Measurements from ENCODE around the gene CTH.
A peak's percentile ranks its signal among the peaks of the same experiment; 100 is the strongest.
"Not testable (repeated sequence)": the region's sequence is repeated elsewhere in the genome, so short reads cannot be mapped to it uniquely, and the experiment has no call there.

CTH gene

DNA sequence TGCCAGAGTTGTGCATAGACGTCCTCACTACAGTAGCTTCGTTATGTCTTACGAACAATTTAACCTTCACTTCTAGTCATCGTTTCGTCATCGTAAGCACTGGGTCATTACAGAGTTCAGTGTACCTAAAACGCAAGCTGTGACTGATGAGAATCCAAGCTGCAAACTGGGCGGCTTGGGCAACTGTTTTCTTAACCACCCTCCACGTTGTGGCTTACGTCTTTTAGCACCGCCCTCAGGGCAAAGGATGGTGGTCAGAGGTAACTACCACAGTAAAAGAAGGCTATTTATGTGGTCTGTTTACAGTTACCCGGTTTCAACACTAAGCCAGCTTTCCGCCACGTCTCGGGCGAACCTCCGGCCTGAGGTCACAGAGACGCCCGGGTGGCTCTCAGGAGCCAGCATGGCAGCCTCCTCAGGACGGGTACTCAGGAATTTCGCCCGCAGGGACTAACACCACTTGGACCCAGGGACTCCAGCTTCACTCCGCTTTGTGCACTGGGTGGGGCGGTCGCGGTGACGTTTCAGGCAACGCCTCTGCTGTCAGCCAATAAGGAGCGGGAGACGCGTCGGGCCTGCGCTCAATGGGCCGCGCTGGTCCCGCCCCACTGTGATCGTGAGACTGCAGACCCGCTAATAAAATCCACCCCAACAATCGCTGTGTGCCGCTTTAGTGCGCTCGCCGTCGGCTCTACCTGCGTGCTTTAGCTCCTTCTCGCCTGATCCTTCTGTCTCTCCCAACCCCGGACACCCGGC is at the start of gene CTH:
TSS of gene CTH (plus strand) at position 665 of the 756 bp plus-strand sequence. CDS start 148 bp downstream, outside the sequence.
- DNase-seq (ENCODE audit: low spot score): peak; percentile 95

DNA sequence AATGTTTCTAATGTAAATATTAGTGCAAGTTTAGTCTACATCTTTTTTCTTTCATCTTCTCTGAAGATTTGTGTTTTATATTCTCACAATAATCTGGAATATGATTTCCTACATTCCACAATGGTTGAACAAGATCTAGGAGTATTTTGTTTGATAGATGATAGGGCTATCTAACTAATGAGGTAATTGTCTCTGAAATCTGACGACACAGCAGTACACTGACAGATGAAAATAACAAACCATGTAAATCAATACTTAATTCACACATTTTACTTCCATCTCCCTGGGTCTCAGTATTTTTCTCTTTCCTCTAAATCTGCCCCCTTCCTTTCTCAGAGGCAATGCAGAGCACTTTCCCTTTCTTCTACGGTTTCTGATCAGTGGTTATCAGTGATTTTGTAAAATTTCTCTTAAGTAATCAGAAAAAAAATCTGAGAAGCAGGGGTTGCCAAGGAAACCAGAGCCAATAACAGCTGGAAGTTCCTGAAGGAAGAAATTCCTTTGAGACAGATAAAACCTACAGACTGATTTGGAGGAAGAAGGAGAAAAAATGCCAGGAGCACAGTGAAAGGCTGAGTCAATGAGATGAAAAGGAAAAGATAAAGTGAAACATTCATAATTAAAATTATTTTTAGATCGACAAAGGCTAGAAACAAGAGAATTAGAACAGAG is 49.2 kb upstream of the CTH start:
- DNase-seq (ENCODE audit: low spot score): no peak

DNA sequence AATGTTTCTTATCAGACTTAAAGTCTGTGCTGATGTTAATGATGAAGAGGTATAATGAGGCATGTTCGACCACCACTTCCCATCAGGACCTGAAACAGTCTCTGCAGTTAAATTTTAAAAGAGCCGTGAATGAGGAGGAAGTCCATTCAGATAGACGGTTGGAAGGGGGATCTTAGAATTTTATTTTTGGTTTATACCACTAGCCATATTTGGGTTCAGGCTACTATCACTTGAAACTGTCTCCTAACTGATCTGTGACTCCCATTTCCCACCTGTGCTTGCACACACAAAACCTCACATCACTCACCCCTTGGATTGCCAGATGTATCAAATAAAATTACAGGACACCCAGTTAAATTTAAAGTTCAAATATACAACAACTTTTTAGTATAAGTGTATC is 46.6 kb upstream of the CTH start:
- no peak for DNase-seq (ENCODE audit: low spot score)

DNA sequence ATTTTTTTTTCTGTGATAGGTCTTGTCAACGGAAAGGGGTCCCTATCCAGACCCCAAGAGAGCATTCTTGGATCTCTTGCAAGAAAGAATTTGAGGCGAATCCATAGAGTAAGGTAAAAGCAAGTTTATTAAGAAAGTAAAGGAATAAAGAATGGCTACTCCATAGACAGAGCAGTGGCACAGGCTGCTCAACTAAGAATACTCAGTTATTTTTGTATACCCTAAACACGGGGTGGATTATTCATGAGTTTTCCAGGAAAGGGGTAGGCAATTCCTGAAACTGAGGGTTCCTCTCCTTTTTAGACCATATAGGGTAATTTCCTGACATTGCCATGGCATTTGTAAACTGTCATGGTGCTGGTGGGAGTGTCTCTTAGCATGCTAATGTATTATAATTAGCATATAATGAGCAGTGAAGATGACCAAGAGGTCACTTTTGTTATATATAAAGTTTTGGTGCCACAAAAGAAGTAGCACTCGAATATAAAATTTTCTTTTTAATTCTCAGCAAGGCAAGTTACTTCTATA is 44.6 kb upstream of the CTH start:
- not testable (repeated sequence) for DNase-seq (ENCODE audit: low spot score)

DNA sequence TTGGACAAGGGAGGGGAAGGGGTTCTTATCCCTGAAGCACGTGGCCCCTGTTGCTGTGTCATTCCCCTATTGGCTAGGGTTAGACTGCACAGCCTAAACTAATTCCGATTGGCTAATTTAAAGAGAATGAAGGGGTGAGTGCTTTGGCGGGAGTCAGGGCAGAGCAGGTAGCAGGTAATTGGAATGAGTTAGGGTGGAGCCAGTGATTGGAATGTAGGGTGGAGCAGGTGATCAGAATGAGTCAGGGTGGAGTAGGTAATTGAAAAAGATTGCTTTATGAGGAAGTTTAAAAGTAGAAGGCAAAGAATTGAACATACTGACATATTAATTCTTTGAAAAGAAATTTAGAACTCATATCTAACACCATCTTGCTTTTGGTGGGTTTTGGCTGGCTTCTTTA is 44.1 kb upstream of the CTH start:
- DNase-seq (ENCODE audit: low spot score): not testable (repeated sequence)

DNA sequence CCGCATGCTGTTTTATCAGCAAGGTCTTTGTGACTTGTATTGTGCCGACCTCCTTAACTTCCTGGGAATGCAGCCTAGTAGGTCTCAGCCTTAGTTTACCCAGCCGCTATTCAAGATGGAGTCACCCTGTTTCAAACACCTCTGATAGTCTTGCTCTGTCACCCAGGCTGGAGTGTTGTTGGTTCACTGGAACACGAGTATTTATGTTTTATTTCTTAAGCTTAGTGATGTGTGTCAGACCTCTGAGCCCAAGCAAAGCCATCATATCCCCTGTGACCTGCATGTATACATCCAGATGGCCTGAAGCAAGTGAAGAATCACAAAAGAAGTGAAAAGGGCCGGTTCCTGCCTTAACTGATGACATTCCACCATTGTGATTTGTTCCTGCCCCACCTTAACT is 43.7 kb upstream of the CTH start:
- not testable (repeated sequence) for DNase-seq (ENCODE audit: low spot score)

DNA sequence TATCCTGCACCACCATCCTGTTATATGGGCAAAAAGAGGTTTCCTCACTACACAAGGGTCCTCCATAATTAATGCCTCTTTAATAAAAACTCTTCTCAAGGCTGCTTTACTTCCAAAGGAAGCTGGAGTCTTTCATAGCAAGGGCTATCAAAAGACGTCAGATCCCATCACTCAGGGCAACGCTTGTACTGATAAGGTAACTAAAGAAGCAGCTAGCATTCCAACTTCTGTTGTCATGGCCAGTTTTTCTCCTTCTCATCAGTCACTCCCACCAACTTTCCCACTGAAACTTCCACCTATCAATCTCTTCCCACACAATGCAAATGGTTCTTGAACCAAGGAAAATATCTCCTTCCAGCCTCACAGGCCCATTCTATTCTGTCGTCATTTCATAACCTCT is 39.5 kb upstream of the CTH start:
- not testable (repeated sequence) for DNase-seq (ENCODE audit: low spot score)

DNA sequence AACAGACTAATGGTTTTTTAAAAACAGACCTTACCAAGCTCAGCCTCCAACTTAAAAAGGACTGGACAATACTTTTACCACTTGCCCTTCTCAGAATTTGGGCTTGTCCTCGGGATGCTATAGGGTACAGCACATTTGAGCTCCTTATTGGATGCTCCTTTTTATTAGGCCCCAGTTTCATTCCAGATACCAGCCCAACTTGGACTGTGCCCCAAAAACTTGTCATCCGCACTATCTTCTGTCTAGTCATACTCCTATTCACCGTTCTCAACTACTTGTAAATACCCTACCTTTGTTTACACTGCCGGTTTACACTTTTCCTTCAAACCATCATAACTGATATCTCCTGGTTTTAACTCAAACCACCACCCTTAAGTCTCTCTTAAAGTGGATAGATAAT is 38.6 kb upstream of the CTH start:
- DNase-seq (ENCODE audit: low spot score): no peak

DNA sequence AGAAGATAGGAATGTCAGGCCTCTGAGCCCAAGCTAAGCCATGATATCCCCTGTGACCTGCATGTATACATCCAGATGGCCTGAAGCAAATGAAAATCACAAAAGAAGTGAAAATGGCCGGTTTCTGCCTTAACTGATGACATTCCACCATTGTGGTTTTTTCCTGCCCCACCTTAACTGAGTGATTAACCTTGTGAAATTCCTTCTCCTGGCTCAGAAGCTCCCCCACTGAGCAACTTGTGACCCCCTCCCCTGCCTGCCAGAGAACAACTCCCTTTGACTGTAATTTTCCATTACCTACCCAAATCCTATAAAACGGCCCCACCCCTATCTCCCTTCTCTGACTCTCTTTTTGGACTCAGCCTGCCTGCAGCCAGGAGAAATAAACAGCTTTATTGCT is 37.5 kb upstream of the CTH start:
- not testable (repeated sequence) for DNase-seq (ENCODE audit: low spot score)

DNA sequence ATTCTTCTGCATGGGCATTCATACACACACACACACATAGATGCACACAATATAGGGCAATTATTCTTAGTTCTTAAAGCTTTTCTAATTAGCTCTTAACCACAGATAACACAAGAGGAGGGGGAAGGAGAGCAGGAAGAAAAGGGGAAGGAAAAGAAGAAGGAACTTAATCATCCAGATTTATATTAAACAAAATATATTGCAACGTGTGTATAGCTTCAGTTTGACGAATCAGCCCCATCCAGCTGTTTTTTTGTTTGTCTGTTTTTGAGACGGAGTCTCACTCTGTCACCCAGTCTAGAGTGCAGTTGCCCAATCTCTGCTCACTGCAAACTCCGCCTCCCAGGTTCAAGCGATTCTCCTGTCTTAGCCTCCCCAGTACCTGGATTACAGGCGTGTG is 34.9 kb upstream of the CTH start:
- DNase-seq (ENCODE audit: low spot score): no peak

DNA sequence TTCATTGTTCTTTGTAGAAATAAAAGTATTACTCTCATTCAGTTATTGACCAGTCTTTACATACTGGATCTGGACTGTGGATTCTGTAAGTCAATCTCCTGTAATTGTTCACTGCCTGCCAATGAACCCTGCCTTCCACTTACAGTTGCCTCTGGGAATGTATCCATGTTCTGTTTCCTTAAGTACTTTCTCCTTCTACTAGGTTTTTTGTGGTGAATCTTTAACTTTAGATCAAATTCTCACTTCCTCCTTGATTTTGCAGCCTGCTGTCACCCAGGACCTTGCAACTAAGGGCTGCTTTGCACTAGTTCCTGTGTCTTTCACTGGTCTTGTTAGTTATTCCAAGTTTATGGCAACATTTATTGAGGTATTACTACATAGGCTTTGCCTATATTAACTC is 28.4 kb upstream of the CTH start:
- DNase-seq (ENCODE audit: low spot score): no peak

DNA sequence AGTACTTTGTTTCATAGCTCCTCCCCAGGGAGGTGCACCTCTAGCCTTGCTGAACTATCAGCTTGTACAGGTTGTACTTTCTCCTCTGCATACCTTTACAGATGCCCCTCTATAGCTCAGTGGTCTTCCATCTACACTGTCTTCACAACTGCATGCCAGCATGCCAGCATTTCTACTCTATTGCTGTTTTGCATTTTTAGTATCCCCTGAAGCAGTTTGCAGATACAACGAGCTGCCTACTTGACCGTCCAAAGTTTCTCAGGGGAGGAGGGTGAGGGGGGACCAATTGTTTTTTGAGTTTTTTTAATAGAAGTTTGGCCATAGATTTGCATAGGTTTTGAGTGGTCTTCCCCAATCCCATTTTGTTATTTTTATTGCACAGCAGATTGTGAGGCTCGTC is 27.6 kb upstream of the CTH start:
- DNase-seq (ENCODE audit: low spot score): no peak

DNA sequence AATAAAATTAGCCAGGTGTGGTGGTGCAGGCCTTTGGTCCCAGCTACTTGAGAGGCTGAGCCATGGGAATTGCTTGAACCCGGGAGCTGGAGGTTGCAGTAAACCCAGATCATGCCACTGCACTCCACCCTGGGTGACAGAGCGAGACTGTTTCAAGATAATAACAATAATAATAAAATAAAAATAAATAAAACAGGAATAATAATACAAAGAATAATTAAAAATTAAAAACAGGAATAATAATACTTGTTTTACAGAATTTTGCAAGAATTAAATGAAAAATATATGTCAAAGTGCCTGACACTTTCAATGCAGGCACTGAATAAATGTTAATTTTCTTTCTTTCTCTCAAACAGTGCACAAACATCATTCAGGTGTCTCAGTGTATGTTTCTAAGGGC is 26.5 kb upstream of the CTH start:
- no peak for DNase-seq (ENCODE audit: low spot score)

DNA sequence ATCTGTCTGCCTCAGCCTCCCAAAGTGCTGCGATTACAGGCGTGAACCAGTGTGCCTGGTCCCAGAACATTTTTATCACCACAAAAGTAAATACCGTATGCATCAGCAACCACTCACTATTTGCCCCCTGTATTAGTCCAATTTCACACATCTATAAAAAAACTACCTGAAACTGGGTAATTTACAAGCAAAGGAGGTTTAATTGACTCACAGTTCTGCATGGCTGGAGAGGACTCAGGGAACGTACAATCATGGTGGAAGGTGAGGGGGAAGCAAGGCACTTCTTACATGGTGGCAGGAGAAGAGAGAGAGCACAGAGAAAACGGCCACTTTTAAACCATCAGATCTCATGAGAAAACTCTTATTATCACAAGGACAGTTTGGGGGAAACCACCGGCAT is 25.6 kb upstream of the CTH start:
- DNase-seq (ENCODE audit: low spot score): no peak

DNA sequence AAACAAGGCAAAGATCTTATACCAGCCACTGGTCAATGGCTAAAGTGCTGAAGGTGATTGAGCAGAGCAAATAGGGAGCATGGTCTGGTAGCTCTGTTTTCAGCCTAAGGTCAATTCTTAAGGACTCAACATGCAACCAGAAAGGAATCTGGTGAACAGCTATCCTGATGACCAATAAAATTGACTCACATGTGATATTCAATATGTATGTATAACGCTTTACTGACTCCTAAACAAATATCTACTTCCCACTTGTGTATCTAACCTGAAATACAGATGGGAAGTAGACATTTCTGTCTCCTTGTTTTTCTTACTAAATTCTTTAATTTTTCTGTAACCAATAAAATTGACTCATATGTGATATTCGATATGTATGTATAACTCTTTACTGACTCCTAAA is 24.9 kb upstream of the CTH start:
- no peak for DNase-seq (ENCODE audit: low spot score)

DNA sequence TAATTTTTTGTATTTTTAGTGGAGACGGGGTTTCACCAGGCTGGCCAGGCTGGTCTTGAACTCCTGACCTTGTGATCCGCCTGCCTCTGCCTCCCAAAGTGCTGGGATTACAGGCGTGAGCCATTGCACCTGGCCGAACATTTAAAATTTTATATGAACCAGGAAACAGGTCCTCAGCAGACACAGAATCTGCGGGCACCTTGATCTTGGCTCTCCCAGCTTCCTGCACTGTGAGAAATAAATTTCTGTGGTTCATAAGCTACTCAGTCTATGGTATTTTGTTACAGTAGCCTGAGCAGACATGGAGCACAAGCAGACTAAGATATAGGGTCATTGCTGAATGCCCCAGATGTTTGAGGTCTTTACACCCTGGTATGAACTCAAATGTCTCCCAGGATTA is 23.6 kb upstream of the CTH start:
- DNase-seq (ENCODE audit: low spot score): no peak

DNA sequence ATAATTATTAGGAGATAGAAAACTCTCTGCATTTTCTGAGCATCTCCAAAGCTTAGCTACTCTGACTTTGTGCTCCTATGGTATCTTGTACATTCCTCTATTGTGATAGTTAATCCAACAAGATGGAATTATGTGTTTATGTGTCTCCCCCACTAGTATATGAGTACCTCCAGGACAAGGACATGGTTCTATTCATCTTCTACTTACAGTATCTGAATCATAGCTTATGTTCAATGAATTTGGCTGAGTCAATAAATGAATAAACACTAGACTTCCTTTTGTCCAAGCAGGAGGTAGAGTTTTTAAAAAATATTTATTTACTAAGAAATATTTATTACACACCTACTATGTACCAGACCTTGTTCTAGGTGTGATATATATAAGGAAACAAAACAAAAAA is 18.4 kb upstream of the CTH start:
- no peak for DNase-seq (ENCODE audit: low spot score)

DNA sequence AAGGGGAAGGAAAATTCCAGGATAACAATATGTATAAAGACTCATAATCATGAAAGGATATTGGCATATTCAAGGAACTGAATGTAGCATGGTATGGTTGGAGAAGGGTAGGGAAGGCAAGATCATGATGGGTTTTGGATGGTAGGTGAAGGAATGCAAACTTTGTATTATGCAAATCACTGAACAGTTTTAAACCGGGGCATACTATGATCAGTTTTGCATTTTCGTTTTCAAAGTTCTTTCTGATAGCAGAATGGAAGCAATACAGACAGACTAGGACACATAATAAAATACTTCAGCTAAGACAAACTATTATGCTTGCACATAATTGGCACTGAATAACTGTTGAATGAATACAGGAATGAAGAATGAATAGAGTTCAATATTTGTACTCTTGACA is 14.5 kb upstream of the CTH start:
- DNase-seq (ENCODE audit: low spot score): no peak

DNA sequence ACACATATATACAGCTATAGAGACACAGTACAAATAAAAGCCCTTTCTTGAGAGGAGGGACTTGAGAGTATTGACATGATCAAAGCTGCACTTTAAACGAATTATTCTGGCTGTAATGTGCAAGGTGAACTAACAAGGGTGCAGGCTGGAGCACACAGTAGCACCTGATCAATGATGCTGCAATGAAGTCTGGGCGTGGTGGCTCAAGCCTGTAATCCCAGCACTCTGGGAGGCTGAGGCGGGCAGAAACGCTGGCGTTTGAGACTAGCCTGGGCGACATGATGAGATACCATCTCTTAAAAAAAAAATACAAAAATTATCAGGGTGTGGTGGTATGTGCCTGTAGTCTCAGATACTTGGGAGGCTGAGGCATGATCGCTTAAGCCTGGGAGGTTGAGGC is 14.1 kb upstream of the CTH start:
- no peak for DNase-seq (ENCODE audit: low spot score)

DNA sequence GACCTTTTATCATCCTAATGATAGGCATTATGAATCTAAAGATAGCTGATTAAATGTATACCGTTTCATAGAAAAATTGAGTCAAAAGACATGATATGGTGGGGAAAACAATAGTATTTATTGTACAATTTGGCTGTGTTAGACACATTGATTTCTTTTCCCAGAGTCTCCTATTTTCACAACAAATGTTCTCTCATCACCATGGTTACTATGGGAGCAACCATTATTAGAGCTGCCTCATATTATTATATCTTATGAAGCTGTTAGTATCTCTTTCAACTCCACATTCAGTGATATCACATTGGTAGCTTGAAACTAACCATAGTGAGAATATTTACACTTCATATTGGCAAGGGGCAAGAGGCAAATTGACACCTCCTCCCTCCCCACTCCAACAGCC is 10.7 kb upstream of the CTH start:
- DNase-seq (ENCODE audit: low spot score): no peak

DNA sequence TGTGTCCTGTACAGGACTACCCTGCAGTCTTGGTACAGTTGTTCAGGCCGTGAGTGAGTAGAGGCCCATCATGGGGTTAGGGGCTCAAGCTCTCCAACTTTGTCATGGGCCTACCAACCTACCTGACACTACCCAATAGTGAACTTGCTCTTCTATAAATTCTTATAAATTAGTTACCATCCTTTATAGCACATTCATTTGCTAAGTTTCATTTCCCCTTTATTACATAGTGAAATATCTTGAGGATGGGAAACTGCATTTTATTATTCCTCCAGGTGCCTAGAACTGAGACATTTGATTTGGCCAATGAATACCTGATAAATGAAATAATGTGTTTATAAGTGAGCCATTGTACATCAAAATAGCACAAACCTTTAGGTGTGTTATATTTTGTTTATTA is 9.1 kb upstream of the CTH start:
- DNase-seq (ENCODE audit: low spot score): no peak

DNA sequence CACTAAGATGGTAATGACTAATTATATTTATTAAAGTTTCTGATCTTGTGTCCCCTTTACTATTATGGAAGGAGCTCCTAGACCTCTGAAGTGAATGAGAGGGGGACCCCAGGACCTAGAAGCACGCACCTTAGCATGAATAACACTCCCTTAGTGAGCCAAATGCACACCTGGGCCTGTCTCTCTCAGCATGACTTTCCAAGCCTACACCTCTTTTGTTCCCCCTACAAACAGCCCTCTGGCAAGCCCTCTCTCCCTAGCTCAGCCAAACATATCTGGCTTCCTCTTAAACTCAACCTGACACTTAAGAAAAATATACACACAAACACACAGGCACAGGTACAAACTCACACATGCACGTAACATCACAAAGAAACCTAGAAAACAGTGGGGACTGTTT is 7.3 kb upstream of the CTH start:
- no peak for DNase-seq (ENCODE audit: low spot score)

DNA sequence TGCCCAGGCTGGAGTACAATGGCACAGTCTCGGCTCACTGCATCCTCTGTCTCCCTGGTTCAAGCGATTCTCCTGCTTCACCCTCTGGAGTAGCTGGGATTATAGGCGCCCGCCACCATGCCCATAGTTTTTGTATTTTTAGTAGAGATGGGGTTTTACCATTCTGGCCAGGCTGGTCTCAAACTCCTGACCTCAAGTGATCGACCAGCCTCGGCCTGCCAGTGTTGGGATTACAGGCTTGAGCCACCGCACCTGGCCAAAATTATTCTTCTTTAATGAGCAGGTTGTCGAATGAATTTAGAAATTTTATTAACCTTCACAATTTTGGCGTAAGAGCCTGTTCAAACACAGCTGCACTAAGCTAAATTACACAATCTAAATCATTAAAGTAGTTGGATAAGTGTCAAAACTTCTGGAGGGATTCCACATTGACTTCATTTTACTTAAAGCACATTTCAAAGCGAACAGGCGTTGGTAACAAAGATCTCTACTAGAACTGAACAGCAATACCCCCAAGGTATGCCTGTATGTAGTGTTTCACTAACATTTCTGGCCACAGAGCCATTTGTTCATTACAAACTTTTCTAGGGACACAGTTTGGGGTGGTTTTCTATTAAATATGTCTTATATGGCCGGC is 5.2 kb upstream of the CTH start:
- DNase-seq (ENCODE audit: low spot score): no peak
